SKM-1 treated with dmso at 0.1 percent for 144 hours (cell line): Measurements from ENCODE around the gene FMNL2.

ENCODE experiments used
- DNase-seq: peaks from one replicate; lab custom pipeline; 2025; ENCODE audit not compliant: unreplicated experiment; lab: John Stamatoyannopoulos, UW

FMNL2 gene

GRCh38 chr2:152489364-152489763, 154.4 kb downstream of the FMNL2 start:
- DNase-seq, result no peak

- peak; percentile 17 for DNase-seq
Observed at GRCh38 chr2:152490686-152491455, 155.9 kb downstream of the FMNL2 start.

GRCh38 chr2:152492131-152492530, 157.2 kb downstream of the FMNL2 start:
- no peak for DNase-seq

GRCh38 chr2:152492911-152493310, 157.9 kb downstream of the FMNL2 start:
- DNase-seq, result no peak

GRCh38 chr2:152493417-152493816, 158.4 kb downstream of the FMNL2 start:
- DNase-seq, result no peak

- DNase-seq, result no peak
Observed at GRCh38 chr2:152493945-152494528, 159.1 kb downstream of the FMNL2 start.

- no peak for DNase-seq
Observed at GRCh38 chr2:152496371-152496770, 161.4 kb downstream of the FMNL2 start.

- no peak for DNase-seq
Observed at GRCh38 chr2:152497481-152498052, 162.6 kb downstream of the FMNL2 start.

GRCh38 chr2:152499331-152499816, 164.4 kb downstream of the FMNL2 start:
- no peak for DNase-seq

- no peak for DNase-seq
Observed at GRCh38 chr2:152499896-152500735, 165.1 kb downstream of the FMNL2 start.

GRCh38 chr2:152500772-152501171, 165.8 kb downstream of the FMNL2 start:
- no peak for DNase-seq

- no peak for DNase-seq
Observed at GRCh38 chr2:152501666-152502065, 166.7 kb downstream of the FMNL2 start.

GRCh38 chr2:152504618-152505017, 169.6 kb downstream of the FMNL2 start:
- DNase-seq, result no peak

GRCh38 chr2:152505495-152505906, 170.5 kb downstream of the FMNL2 start:
- DNase-seq, result no peak

- no peak for DNase-seq
Observed at GRCh38 chr2:152506843-152507242, 171.9 kb downstream of the FMNL2 start.

GRCh38 chr2:152507907-152508306, 172.9 kb downstream of the FMNL2 start:
- no peak for DNase-seq

- DNase-seq, result no peak
Observed at GRCh38 chr2:152508446-152508845, 173.5 kb downstream of the FMNL2 start.

- no peak for DNase-seq
Observed at GRCh38 chr2:152509772-152510491, 175.0 kb downstream of the FMNL2 start.

GRCh38 chr2:152510621-152511020, 175.6 kb downstream of the FMNL2 start:
- DNase-seq, result no peak

GRCh38 chr2:152511981-152512380, 177.0 kb downstream of the FMNL2 start:
- DNase-seq, result no peak

GRCh38 chr2:152513029-152513428, 178.1 kb downstream of the FMNL2 start:
- DNase-seq, result no peak
